AG04449 (cell line): ENCODE measurements around the gene CACNA1C.
"Not testable (repeated sequence)": the region's sequence is repeated elsewhere in the genome, so short reads cannot be mapped to it uniquely, and the experiment has no call there.

ENCODE experiments used
- CTCF ChIA-PET: fragments of 350-600 bp; formaldehyde crosslinking; extraction: SDS; loops from one replicate; lab custom pipeline; 2021; ENCODE audit warnings: antibody characterized with exemption; lab: Yijun Ruan, JAX
- POLR2A ChIA-PET: fragments of 400-600, 350-600 bp; formaldehyde crosslinking; extraction: SDS; loops from one replicate; lab custom pipeline; 2020; ENCODE audit warnings: antibody characterized with exemption, inconsistent platforms; lab: Yijun Ruan, JAX
- DNase-seq: peaks from one replicate; pipeline ENCODE4 v3.0.0-alpha.2; 2010; ENCODE audit warnings: low read depth, low spot score
- H3K4me3 ChIP-seq: 2 replicates; pipeline ENCODE4 v1.5.1; 2011; ENCODE audit warnings: low read depth, mild to moderate bottlenecking, control low read depth, low read length
- TF ChIP-seq, protein P1 (sequence below): IDR thresholded peaks from one replicate; pipeline ENCODE4 v1.5.1; 2011; ENCODE audit warnings: mild to moderate bottlenecking, moderate library complexity, low read length, control low read depth, inconsistent platforms; ENCODE audit not compliant: insufficient read depth; ENCODE audit errors: missing control alignments

Gene CACNA1C

DNA sequence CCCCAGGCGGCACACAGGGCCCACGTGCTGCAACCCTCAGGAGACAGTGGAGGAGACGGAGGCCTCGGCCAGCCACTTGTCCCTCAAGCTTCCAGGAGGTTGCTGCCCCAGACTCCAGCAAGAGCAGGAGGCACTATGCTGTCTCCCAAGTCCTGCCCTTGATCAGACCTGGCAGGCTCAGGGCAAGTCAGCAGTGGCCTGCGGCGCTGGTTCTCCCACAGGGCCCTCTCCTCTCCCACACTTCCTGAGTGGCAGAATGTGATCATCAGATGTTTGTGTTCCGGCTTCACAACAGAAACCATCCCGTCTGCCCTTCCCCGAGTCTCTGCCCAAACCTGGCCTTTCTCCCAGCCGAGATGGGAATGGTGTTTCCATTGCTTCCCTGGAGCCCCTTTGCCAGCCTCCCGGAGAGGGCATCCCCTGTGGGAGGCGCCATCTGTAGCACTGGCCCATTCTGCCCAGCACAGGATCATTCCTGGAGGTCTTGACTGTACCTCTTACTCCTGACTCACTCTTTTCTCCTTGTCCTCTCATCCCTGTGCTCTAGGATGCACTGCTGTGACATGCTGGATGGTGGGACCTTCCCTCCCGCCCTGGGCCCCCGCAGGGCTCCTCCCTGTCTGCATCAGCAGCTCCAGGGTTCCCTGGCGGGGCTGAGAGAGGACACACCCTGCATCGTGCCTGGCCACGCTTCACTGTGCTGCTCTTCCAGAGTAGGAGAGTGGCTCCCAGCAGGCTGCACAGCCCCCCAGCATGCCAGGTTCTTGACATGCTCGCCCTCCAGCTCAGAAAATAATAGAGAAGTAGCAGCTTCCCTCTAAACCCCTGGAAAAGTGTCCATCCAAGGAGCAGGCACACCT, 627.3 kb downstream of the CACNA1C start:
- CTCF ChIA-PET: no interaction called here
- POLR2A ChIA-PET: interaction anchor here (0.6 kb wide), 1 partner anchor 11 kb away, joined by 4 read pairs; no protein-coding TSS in a partner anchor
- no peak for DNase-seq
- TF ChIP-seq, protein P1, sequence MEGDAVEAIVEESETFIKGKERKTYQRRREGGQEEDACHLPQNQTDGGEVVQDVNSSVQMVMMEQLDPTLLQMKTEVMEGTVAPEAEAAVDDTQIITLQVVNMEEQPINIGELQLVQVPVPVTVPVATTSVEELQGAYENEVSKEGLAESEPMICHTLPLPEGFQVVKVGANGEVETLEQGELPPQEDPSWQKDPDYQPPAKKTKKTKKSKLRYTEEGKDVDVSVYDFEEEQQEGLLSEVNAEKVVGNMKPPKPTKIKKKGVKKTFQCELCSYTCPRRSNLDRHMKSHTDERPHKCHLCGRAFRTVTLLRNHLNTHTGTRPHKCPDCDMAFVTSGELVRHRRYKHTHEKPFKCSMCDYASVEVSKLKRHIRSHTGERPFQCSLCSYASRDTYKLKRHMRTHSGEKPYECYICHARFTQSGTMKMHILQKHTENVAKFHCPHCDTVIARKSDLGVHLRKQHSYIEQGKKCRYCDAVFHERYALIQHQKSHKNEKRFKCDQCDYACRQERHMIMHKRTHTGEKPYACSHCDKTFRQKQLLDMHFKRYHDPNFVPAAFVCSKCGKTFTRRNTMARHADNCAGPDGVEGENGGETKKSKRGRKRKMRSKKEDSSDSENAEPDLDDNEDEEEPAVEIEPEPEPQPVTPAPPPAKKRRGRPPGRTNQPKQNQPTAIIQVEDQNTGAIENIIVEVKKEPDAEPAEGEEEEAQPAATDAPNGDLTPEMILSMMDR: no peak
- no peak overlapping the region for H3K4me3 ChIP-seq

DNA sequence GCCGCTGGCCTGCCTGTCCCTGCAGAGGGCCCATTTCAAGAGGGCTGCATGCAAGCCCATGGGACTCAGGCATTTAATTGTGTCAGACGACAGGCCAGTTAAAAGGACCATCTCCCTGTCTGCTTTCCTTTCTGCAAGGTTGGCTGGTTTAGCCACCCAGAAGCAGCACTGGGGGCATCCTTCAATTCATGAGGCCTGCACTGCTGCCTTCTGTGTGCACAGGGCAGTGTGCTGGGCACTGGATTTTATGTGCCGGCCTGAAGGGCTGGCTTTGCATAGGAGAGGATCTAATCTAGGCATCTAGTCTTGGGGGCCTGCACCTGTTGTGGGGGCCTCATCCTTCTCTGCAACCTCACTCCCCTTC, 627.9 kb downstream of the CACNA1C start:
- POLR2A ChIA-PET: no interaction called here
- no peak overlapping the region for H3K4me3 ChIP-seq
- no peak for DNase-seq
- TF ChIP-seq, protein P1: no peak
- CTCF ChIA-PET: interaction anchor here (1.0 kb wide), 1 partner anchor 13 kb away, joined by 3 read pairs; no protein-coding TSS in a partner anchor

DNA sequence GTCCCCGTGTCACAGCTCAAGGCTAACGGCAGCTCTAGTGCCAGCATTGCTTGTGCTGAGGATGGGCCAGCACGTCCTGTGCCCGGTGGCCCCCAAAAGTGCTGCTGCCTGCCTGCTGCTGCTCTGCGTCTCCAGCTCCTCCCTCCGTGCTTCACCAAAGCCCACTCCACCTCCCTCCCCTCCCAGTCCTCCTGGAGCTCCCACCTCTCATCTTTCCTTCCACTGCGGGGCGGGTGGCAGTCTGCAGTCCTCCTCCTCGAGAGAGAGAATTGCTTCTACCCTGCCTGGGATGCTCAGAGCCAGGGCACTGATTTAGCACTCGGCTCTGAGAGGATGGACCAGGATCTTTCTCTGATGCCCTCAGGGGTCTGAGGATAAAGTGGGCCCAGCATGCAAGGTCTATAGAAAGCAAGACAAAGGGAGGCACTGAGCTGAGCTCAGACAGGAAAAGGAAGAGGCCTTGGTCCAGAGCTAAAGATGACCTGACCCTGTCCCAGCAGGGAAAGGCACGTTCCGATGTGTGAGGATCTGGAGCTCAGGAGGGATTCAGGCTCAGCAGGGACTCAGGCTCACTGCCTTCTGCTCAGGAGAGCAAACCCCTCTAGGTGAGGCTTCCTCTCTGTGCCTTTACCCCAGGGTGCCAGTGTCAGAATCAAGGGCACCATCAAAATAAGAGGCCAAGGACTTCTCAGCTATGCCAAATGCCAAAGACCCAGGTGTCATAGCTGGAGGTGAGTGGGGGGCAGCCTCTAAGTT, 628.8 kb downstream of the CACNA1C start:
- H3K4me3 ChIP-seq: no peak overlapping the region
- TF ChIP-seq, protein P1: no peak
- no peak for DNase-seq
- ChIA-PET CTCF (interaction anchor here (1.0 to 1.5 kb wide), 3 partner anchors 10 to 53 kb away, joined by 3 to 6 read pairs (median 3); no protein-coding TSS in a partner anchor), POLR2A (no interaction called here)

DNA sequence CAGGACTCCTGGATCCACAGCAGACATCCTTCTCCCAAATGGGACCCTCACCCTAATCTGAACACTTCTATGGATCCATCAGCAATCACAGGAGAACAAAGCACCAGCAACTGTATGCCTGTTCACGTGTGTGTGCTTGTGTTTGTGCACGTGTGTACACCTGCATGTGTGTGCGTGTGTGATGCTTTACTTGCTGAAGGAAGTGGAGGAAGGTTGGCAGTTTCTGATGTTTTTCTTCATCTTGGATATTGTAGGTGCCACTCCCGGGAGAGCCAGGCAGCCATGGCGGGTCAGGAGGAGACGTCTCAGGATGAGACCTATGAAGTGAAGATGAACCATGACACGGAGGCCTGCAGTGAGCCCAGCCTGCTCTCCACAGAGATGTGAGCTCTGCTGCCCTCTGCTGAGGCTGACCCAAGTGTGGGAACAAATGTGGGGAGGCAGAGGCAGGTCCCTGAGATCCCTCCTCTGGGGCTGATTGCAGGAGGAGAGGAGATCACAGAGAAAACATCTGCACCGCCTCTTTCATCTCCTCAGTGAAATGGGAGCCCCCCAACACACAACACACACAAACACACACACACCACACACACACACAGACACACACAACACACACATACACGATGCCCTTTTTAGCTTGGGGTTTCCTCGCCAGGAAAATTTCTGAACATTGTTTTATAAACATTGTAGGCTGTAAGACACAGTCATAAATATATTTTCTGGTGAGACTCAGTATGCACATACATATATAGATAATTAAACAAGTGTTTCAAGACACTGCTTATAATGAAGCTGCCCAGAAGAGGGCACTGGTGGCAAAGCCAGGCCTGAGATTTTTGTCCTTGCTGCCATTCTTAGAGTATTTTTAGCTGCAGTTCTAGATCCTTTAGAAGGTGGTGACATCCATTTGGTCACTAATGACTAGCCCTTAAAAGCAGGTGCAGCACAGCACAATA, 629.8 kb downstream of the CACNA1C start:
- TF ChIP-seq, protein P1: peak; percentile 50
- no peak for DNase-seq
- CTCF ChIA-PET: interaction anchor here (0.6 to 2.0 kb wide), 15 partner anchors 8 to 360 kb away, joined by 3 to 15 read pairs (median 3); partner anchors contain the start of gene ITFG2
- POLR2A ChIA-PET: no interaction called here
- no peak overlapping the region for H3K4me3 ChIP-seq

DNA sequence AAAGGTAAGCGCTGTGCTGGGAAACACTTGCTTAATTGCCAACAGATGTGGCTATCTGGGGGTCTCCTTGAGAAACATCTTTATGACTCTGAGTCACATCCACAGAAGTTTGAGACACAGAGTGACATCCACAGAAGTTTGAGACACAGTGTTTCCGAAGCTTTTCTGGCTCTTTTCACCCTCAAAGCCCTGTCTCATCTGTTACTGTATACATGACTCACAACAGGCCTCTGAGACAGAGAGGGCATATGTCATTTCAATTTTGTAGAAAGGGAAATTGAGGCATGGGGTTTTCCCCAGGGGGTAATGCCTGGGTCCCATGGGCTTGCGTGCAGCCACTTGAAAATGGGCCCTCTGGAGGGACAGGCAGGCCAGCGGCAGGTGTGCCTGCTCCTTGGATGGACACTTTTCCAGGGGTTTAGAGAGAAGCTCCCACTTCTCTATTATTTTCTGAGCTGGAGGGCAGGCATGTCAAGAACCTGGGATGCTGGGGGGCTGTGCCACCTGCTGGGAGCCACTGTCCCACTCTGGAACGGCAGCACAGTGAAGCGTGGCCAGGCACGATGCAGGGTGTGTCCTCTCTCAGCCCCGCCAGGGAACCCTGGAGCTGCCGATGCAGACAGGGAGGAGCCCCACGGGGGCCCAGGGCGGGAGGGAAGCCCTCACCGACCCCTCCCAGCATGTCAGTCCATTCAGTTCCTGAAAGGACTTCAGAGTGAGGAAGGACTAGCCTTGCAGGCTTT, 630.7 kb downstream of the CACNA1C start:
- TF ChIP-seq, protein P1: no peak
- H3K4me3 ChIP-seq: no peak overlapping the region
- CTCF ChIA-PET: interaction anchor here (0.6 to 2.0 kb wide), 13 partner anchors 8 to 359 kb away, joined by 3 to 15 read pairs (median 3); partner anchors contain the start of gene ITFG2
- DNase-seq: no peak
- POLR2A ChIA-PET: no interaction called here

DNA sequence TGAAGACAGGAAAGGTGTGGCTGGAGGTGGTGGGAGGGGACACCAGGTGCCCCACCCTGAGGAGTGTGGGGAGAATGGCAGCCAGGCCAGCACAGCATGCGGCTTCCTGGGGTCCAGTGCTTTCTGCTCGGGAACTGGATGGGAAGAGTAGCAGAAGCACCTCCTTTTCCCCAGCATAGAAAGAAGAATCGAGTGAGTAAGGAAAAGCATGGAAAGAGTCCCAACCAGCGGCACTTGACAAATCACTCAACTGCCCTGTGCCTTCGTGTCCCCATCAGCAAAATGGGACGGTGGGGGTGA, 631.2 kb downstream of the CACNA1C start:
- H3K4me3 ChIP-seq, POLR2A ChIA-PET, DNase-seq: not testable (repeated sequence)
- CTCF ChIA-PET: interaction anchor here (0.9 to 2.0 kb wide), 4 partner anchors 8 to 130 kb away, joined by 3 to 15 read pairs (median 8); partner anchors contain the start of gene ITFG2

DNA sequence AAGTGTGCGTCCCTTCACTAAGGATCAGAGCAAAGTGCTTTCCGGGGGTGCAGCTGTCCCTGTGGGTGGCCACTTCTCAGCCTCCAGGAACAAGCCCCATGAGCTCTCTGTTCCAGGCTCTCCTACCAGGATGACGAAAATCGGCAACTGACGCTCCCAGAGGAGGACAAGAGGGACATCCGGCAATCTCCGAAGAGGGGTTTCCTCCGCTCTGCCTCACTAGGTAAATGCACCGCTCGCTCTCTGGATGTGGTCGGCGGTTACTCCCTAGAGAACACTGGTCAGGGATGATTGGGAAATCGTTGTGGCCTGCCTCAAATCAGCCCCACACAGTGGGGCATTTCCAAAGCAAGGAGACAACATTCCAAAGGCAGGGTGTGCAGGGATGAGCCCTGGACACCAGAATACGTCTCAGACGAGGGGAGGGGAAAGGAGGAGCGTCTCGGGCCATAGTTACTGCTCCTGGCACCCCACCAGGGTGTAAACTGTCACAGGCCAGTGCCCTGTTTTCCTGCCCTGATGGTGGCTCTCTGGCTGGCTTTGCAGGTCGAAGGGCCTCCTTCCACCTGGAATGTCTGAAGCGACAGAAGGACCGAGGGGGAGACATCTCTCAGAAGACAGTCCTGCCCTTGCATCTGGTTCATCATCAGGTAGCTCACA, 633.0 kb downstream of the CACNA1C start:
- DNase-seq, CTCF ChIA-PET, POLR2A ChIA-PET, H3K4me3 ChIP-seq: not testable (repeated sequence)
